Epidermal melanocyte (primary cell): ENCODE measurements around the gene CST1.
"Not testable (repeated sequence)": the region's sequence is repeated elsewhere in the genome, so short reads cannot be mapped to it uniquely, and the experiment has no call there.

Source experiments
- DNase-seq: peaks from one replicate; pipeline ENCODE4 v3.0.0; 2011; ENCODE audit warnings: low spot score; ENCODE audit not compliant: insufficient read length

Gene CST1

GRCh38 chr20:23755131-23755611 lies 4.4 kb upstream of the CST1 start:
- DNase-seq: not testable (repeated sequence)

GRCh38 chr20:23754731-23755130 lies 4.0 kb upstream of the CST1 start:
- DNase-seq: no peak

- DNase-seq: no peak
Observed at GRCh38 chr20:23753589-23753988, 2.9 kb upstream of the CST1 start.

GRCh38 chr20:23753194-23753548 lies 2.4 kb upstream of the CST1 start:
- no peak for DNase-seq

GRCh38 chr20:23752481-23753193 lies 1.9 kb upstream of the CST1 start:
- DNase-seq: no peak

- DNase-seq: no peak
Observed at GRCh38 chr20:23752019-23752418, 1.3 kb upstream of the CST1 start.

- no peak for DNase-seq
Observed at GRCh38 chr20:23749746-23750145, 989 bp downstream of the CST1 start.

GRCh38 chr20:23748975-23749374 lies 1.8 kb downstream of the CST1 start:
- not testable (repeated sequence) for DNase-seq

- DNase-seq: not testable (repeated sequence)
Observed at GRCh38 chr20:23747551-23747950, 3.2 kb downstream of the CST1 start.

- DNase-seq: not testable (repeated sequence)
Observed at GRCh38 chr20:23747092-23747491, 3.6 kb downstream of the CST1 start.

GRCh38 chr20:23746321-23746720 lies 4.4 kb downstream of the CST1 start:
- DNase-seq: no peak

- no peak for DNase-seq
Observed at GRCh38 chr20:23745247-23745646, 5.5 kb downstream of the CST1 start.

- DNase-seq: no peak
Observed at GRCh38 chr20:23744817-23745216, 5.9 kb downstream of the CST1 start.

- not testable (repeated sequence) for DNase-seq
Observed at GRCh38 chr20:23735391-23735790, 15.3 kb downstream of the CST1 start.

- not testable (repeated sequence) for DNase-seq
Observed at GRCh38 chr20:23734949-23735348, 15.8 kb downstream of the CST1 start.

- DNase-seq: not testable (repeated sequence)
Observed at GRCh38 chr20:23734440-23734839, 16.3 kb downstream of the CST1 start.

GRCh38 chr20:23727016-23727415 lies 23.7 kb downstream of the CST1 start:
- no peak for DNase-seq

GRCh38 chr20:23725102-23725501 lies 25.6 kb downstream of the CST1 start:
- no peak for DNase-seq

GRCh38 chr20:23723659-23724307 lies 27.0 kb downstream of the CST1 start:
- not testable (repeated sequence) for DNase-seq

- DNase-seq: not testable (repeated sequence)
Observed at GRCh38 chr20:23722851-23723250, 27.9 kb downstream of the CST1 start.

GRCh38 chr20:23721962-23722361 lies 28.8 kb downstream of the CST1 start:
- DNase-seq: no peak

- not testable (repeated sequence) for DNase-seq
Observed at GRCh38 chr20:23719351-23719750, 31.4 kb downstream of the CST1 start.

- DNase-seq: not testable (repeated sequence)
Observed at GRCh38 chr20:23711778-23712177, 39.0 kb downstream of the CST1 start.
